OCI-LY1 (cell line): Measurements from ENCODE around the gene ERAS.

Experiments
- EZH2 ChIP-seq: fragments of 200-600 bp; sonication (generic), shearing (Covaris generic); IDR thresholded peaks from 2 replicates; pipeline ENCODE4 v1.8.0; 2017; ENCODE audit warnings: borderline replicate concordance, mixed run types, mild to moderate bottlenecking, antibody characterized with exemption, low read length, moderate library complexity, mixed read lengths
- TF ChIP-seq, protein P1 (sequence below): fragments of 200-600 bp; sonication (generic), shearing (Covaris generic); IDR thresholded peaks from 2 replicates; pipeline ENCODE4 v1.5.1; 2017; ENCODE audit warnings: mild to moderate bottlenecking, antibody characterized with exemption, low read length, moderate library complexity, mixed read lengths

DNA sequence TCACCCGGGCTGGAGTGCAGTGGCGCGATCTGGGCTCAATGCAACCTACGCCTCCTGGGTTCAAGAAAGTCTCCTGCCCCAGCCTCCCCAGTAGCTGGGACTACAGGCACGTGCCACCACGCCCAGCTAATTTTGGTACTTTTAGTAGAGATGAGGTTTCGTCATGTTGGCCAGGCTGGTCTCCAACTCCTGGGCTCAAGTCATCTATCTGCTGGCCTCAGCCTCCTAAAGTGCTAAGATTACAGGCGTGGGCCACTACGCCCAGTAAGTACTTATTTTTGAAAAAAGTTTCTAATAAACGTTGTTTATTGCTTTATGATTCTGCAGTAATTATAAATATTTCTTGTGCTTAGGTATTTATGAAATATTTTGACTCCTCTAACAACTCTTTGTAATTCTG lies 13.4 kb downstream of the ERAS start:
- TF ChIP-seq, protein P1, sequence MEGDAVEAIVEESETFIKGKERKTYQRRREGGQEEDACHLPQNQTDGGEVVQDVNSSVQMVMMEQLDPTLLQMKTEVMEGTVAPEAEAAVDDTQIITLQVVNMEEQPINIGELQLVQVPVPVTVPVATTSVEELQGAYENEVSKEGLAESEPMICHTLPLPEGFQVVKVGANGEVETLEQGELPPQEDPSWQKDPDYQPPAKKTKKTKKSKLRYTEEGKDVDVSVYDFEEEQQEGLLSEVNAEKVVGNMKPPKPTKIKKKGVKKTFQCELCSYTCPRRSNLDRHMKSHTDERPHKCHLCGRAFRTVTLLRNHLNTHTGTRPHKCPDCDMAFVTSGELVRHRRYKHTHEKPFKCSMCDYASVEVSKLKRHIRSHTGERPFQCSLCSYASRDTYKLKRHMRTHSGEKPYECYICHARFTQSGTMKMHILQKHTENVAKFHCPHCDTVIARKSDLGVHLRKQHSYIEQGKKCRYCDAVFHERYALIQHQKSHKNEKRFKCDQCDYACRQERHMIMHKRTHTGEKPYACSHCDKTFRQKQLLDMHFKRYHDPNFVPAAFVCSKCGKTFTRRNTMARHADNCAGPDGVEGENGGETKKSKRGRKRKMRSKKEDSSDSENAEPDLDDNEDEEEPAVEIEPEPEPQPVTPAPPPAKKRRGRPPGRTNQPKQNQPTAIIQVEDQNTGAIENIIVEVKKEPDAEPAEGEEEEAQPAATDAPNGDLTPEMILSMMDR, result no peak
- TF ChIP-seq EZH2, result no peak
